T47D (cell line): ENCODE measurements around the gene GK2.

Source experiments
- DNase-seq, 2 experiments: peaks; one replicate each; pipeline versions ENCODE4 v3.0.0 to v3.0.0-alpha.2; 2011 to 2012; ENCODE audit warnings: low read depth in 1 of 2, low spot score in 1 of 2
- JUND ChIP-seq: IDR thresholded peaks from 2 replicates; pipeline ENCODE4 v1.6.1; 2012; ENCODE audit warnings: low read depth
- in situ Hi-C: cut with HindIII; loops from 2 replicates; pipeline ENCODE4 v1.10.0; 2016; ENCODE audit warnings: low sequenced_read_pairs, low pct_unique_long_range_greater_than_20kb

Gene GK2

DNA sequence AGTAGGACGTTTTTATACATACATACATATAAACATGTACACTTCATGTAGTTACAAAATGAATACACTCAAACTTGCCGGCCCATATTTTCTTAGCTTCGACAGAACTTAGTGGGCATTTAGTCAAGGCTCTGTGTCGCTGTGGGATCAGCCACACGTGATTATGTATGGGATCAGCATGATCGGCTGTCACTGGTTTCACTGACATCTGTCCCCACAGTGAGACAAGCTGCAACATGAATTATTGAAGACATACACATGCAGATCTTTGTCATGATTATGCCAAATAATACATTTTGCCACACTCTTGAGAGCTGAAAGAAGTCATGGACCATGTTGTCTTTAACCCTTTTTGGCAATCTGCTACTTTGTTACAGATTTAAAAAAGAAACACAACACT, 44.0 kb downstream of the GK2 start:
- in situ Hi-C loops = no loop called here
- TF ChIP-seq JUND = no peak
- DNase-seq = no peak

DNA sequence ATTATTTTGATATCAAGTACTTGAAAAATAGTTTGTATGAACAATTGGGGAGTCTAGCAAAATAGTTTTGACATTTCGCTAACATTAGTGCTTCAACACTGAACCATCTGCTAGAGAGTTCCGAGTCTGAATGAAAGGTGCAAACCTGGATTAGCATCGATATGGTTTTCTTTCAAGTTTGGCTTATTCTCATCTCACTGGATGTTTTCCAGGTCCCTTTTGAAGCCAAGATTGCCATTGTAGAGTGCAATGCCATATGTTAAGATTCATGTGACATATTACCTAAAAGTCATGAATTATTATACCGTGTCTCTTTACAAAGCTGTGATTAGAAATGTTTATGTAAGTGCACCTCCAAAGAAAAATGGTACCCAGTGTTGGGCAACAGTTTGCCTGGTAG, 45.4 kb downstream of the GK2 start:
- no peak for DNase-seq
- TF ChIP-seq JUND = no peak
- in situ Hi-C loops = no loop called here

GRCh38 chr4:79360006-79360405, 48.0 kb downstream of the GK2 start:
- in situ Hi-C loops = no loop called here
- TF ChIP-seq JUND = no peak
- no peak for DNase-seq

GRCh38 chr4:79358438-79358837, 49.6 kb downstream of the GK2 start:
- in situ Hi-C loops = no loop called here
- TF ChIP-seq JUND = no peak
- no peak for DNase-seq

GRCh38 chr4:79357365-79357764, 50.7 kb downstream of the GK2 start:
- DNase-seq = no peak
- TF ChIP-seq JUND = no peak
- in situ Hi-C loops = no loop called here
